Calu3 (cell line): ENCODE measurements around the gene TVP23C. TPM values are rescaled to one million over a fixed set of nuclear protein-coding genes. Genes with fewer than 3 reads are reported as not detected.

Experiments
- BruUV-seq: library from RNA; stranded (reverse); fragments of 400-500 nt; replicated peaks from 2 replicates; lab custom pipeline; 2021; lab: Mats Ljungman, UMichigan
- CTCF ChIA-PET: fragments of 300-600 bp; sonication (Branson Sonifier 250); formaldehyde crosslinking; loops from one replicate; lab custom pipeline; 2022; ENCODE audit warnings: antibody characterized with exemption; lab: Charles Lee
- DNase-seq: peaks from one replicate; pipeline ENCODE4 v3.0.0; 2022
- H3K27ac Mint-ChIP-seq: one replicate; pipeline ENCODE4 v1.8.0; 2022; ENCODE audit warnings: mixed read lengths; ENCODE audit not compliant: unreplicated experiment
- H3K27me3 Mint-ChIP-seq: one replicate; pipeline ENCODE4 v1.8.0; 2022; ENCODE audit warnings: mixed read lengths; ENCODE audit not compliant: unreplicated experiment
- H3K36me3 Mint-ChIP-seq: one replicate; pipeline ENCODE4 v1.8.0; 2022; ENCODE audit warnings: mild to moderate bottlenecking, moderate library complexity, mixed read lengths; ENCODE audit not compliant: insufficient read depth, unreplicated experiment
- H3K4me1 Mint-ChIP-seq: one replicate; pipeline ENCODE4 v1.8.0; 2022; ENCODE audit warnings: mild to moderate bottlenecking, low read depth, mixed read lengths; ENCODE audit not compliant: unreplicated experiment
- H3K4me3 Mint-ChIP-seq: one replicate; pipeline ENCODE4 v1.8.0; 2022; ENCODE audit warnings: mild to moderate bottlenecking, low read depth, moderate library complexity, mixed read lengths; ENCODE audit not compliant: unreplicated experiment
- H3K9me3 Mint-ChIP-seq: one replicate; pipeline ENCODE4 v1.8.0; 2022; ENCODE audit warnings: low read depth, mixed read lengths; ENCODE audit not compliant: unreplicated experiment
- intact Hi-C: fragments of 100-400 bp; cut with micrococcal nuclease; formaldehyde crosslinking; loops from one replicate; pipeline ENCODE4 v1.10.0; 2022; ENCODE audit not compliant: unreplicated experiment
- total RNA-seq: library from RNA; stranded (reverse); gene quantifications from 2 replicates; pipeline ENCODE4 v1.2.3, GENCODE V29; 2022
- TF ChIP-seq, protein P1 (sequence below): fragments of 200-600 bp; IDR thresholded peaks from one replicate; pipeline ENCODE4 v1.8.0; 2022; ENCODE audit warnings: antibody characterized with exemption; ENCODE audit not compliant: unreplicated experiment

Gene TVP23C
- total RNA-seq, 1 experiment from 2014 or later = 7.4 TPM

GRCh38 chr17:15501793-15502192, 61.5 kb downstream of the TVP23C start:
- peaks cover 8% of the 10 kb centered on the region for H3K4me1 Mint-ChIP-seq
- no peak for DNase-seq
- H3K27ac Mint-ChIP-seq = no peak overlapping the region
- TF ChIP-seq, protein P1, sequence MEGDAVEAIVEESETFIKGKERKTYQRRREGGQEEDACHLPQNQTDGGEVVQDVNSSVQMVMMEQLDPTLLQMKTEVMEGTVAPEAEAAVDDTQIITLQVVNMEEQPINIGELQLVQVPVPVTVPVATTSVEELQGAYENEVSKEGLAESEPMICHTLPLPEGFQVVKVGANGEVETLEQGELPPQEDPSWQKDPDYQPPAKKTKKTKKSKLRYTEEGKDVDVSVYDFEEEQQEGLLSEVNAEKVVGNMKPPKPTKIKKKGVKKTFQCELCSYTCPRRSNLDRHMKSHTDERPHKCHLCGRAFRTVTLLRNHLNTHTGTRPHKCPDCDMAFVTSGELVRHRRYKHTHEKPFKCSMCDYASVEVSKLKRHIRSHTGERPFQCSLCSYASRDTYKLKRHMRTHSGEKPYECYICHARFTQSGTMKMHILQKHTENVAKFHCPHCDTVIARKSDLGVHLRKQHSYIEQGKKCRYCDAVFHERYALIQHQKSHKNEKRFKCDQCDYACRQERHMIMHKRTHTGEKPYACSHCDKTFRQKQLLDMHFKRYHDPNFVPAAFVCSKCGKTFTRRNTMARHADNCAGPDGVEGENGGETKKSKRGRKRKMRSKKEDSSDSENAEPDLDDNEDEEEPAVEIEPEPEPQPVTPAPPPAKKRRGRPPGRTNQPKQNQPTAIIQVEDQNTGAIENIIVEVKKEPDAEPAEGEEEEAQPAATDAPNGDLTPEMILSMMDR = no peak
- no TSS peak for BruUV-seq
- intact Hi-C loops = loop anchor here (2.0 kb wide), 1 partner anchor 241 kb away; no protein-coding TSS in a partner anchor
- H3K4me3 Mint-ChIP-seq = no peak overlapping the region
- H3K36me3 Mint-ChIP-seq = no peaks in the 10 kb centered on the region
- no peaks in the 10 kb centered on the region for H3K27me3 Mint-ChIP-seq
- CTCF ChIA-PET = interaction anchor here (2.5 kb wide), 1 partner anchor 11 kb away, joined by 14 read pairs; no protein-coding TSS in a partner anchor
- no peaks in the 10 kb centered on the region for H3K9me3 Mint-ChIP-seq

DNA sequence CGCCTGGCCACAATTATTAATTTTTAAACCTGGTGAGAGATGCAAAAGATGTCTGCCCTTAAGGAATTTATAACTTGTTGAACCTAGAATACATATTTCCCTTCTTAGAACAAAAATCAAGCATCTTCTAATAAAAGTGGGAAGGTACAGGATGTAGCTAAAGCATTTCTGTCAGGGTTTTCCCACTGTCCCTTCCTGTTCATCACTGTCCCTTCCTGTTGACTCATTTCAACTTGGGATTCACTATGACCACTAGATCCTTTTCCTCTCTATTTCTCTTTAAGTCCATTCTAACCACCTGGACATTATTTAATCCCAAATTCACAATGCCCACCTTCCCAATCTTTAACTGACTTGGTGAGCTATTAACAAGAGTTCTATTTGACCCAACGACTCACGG, 62.0 kb downstream of the TVP23C start:
- intact Hi-C loops = no loop called here
- H3K9me3 Mint-ChIP-seq = no peaks in the 10 kb centered on the region
- no peaks in the 10 kb centered on the region for H3K36me3 Mint-ChIP-seq
- peaks cover 8% of the 10 kb centered on the region for H3K4me1 Mint-ChIP-seq
- no TSS peak for BruUV-seq
- H3K27me3 Mint-ChIP-seq = no peaks in the 10 kb centered on the region
- CTCF ChIA-PET = interaction anchor here (2.5 kb wide), 1 partner anchor 11 kb away, joined by 14 read pairs; no protein-coding TSS in a partner anchor
- no peak for DNase-seq
- TF ChIP-seq, protein P1 = no peak
- H3K27ac Mint-ChIP-seq = no peak overlapping the region
- H3K4me3 Mint-ChIP-seq = no peak overlapping the region

- no peaks in the 10 kb centered on the region for H3K36me3 Mint-ChIP-seq
- no TSS peak for BruUV-seq
- peaks cover 8% of the 10 kb centered on the region for H3K4me1 Mint-ChIP-seq
- TF ChIP-seq, protein P1 = no peak
- H3K27me3 Mint-ChIP-seq = no peaks in the 10 kb centered on the region
- no peak overlapping the region for H3K27ac Mint-ChIP-seq
- H3K4me3 Mint-ChIP-seq = no peak overlapping the region
- CTCF ChIA-PET = no interaction called here
- intact Hi-C loops = no loop called here
- no peak for DNase-seq
- H3K9me3 Mint-ChIP-seq = no peaks in the 10 kb centered on the region
Measured at GRCh38 chr17:15498107-15498506, 65.2 kb downstream of the TVP23C start.

GRCh38 chr17:15496735-15497670, 66.3 kb downstream of the TVP23C start:
- H3K27ac Mint-ChIP-seq = no peak overlapping the region
- intact Hi-C loops = no loop called here
- TF ChIP-seq, protein P1 = no peak
- CTCF ChIA-PET = interaction anchor here (0.7 kb wide), 1 partner anchor 235 kb away, joined by 3 read pairs; no protein-coding TSS in a partner anchor
- no peak for DNase-seq
- H3K9me3 Mint-ChIP-seq = no peaks in the 10 kb centered on the region
- H3K4me3 Mint-ChIP-seq = no peak overlapping the region
- no TSS peak for BruUV-seq
- H3K27me3 Mint-ChIP-seq = no peaks in the 10 kb centered on the region
- H3K36me3 Mint-ChIP-seq = peaks cover 7% of the 10 kb centered on the region
- no peaks in the 10 kb centered on the region for H3K4me1 Mint-ChIP-seq
